HG02840 (cell line): ENCODE results near the gene PLA2G2E.

Experiments
- ATAC-seq: cut with Tn5 transposase; IDR thresholded peaks from one replicate; pipeline ENCODE4 v1.9.1; 2021; ENCODE audit warnings: mild to moderate bottlenecking, moderate library complexity, moderate number of reproducible peaks; ENCODE audit not compliant: unreplicated experiment, low FRiP score

Gene PLA2G2E

GRCh38 chr1:19923137-19923952, at the start of gene PLA2G2E:
Gene PLA2G2E, minus strand, starts transcription at chr1:19923617. Its CDS starts 58 bp downstream, at chr1:19923559.
- no peak for ATAC-seq

GRCh38 chr1:19971664-19972063, 48.2 kb upstream of the PLA2G2E start:
- no peak for ATAC-seq

GRCh38 chr1:19969898-19970660, 46.7 kb upstream of the PLA2G2E start:
- ATAC-seq: no peak

GRCh38 chr1:19967808-19968207, 44.4 kb upstream of the PLA2G2E start:
- no peak for ATAC-seq

- no peak for ATAC-seq
Measured at GRCh38 chr1:19964542-19964941, 41.1 kb upstream of the PLA2G2E start.

- ATAC-seq: no peak
Measured at GRCh38 chr1:19963636-19964035, 40.2 kb upstream of the PLA2G2E start.

- ATAC-seq: no peak
Measured at GRCh38 chr1:19960591-19960990, 37.2 kb upstream of the PLA2G2E start.

GRCh38 chr1:19957779-19958178, 34.4 kb upstream of the PLA2G2E start:
- no peak for ATAC-seq

- ATAC-seq: no peak
Measured at GRCh38 chr1:19955534-19956170, 32.2 kb upstream of the PLA2G2E start.

GRCh38 chr1:19954059-19954458, 30.6 kb upstream of the PLA2G2E start:
- ATAC-seq: no peak

GRCh38 chr1:19949016-19949415, 25.6 kb upstream of the PLA2G2E start:
- ATAC-seq: no peak

GRCh38 chr1:19946971-19947370, 23.6 kb upstream of the PLA2G2E start:
- no peak for ATAC-seq

GRCh38 chr1:19946331-19946751, 22.9 kb upstream of the PLA2G2E start:
- ATAC-seq: no peak

GRCh38 chr1:19945914-19946313, 22.5 kb upstream of the PLA2G2E start:
- no peak for ATAC-seq

GRCh38 chr1:19942657-19943056, 19.2 kb upstream of the PLA2G2E start:
- ATAC-seq: no peak

GRCh38 chr1:19942088-19942487, 18.7 kb upstream of the PLA2G2E start:
- ATAC-seq: no peak

GRCh38 chr1:19941206-19941568, 17.8 kb upstream of the PLA2G2E start:
- ATAC-seq: no peak

GRCh38 chr1:19940486-19941205, 17.2 kb upstream of the PLA2G2E start:
- no peak for ATAC-seq

- no peak for ATAC-seq
Measured at GRCh38 chr1:19938472-19938871, 15.1 kb upstream of the PLA2G2E start.

- ATAC-seq: no peak
Measured at GRCh38 chr1:19936061-19936750, 12.8 kb upstream of the PLA2G2E start.
